K562 (cell line): ENCODE data around the gene CNNM3. TPM values are rescaled to one million over a fixed set of nuclear protein-coding genes. Genes with fewer than 3 reads are reported as not detected.

Experiments
- ARNT ChIP-seq, 2 experiments: fragments of 450-650 bp; IDR thresholded peaks; 2 replicates each; pipeline ENCODE4 v1.6.1; 2016; ENCODE audit warnings: mild to moderate bottlenecking in 1 of 2
- BRF2 ChIP-seq: IDR thresholded peaks from 3 replicates; pipeline ENCODE4 v1.6.1; 2011; ENCODE audit warnings: borderline replicate concordance, mild to moderate bottlenecking; ENCODE audit not compliant: insufficient read length, insufficient read depth
- CCNT2 ChIP-seq: IDR thresholded peaks from 2 replicates; pipeline ENCODE4 v1.6.1; 2011; ENCODE audit warnings: borderline replicate concordance, low read depth, mild to moderate bottlenecking, moderate library complexity, mixed read lengths, low read length; ENCODE audit not compliant: insufficient read length; ENCODE audit errors: extremely low read depth
- CEBPB ChIP-seq: fragments of 450-650 bp; IDR thresholded peaks from 2 replicates; pipeline ENCODE4 v1.6.1; 2016; ENCODE audit warnings: missing genetic modification characterization, missing compliant biosample characterization
- FOXA1 ChIP-seq: fragments of 450-650 bp; IDR thresholded peaks from 2 replicates; pipeline ENCODE4 v1.6.1; 2016; ENCODE audit warnings: mild to moderate bottlenecking, borderline replicate concordance
- GATAD2A ChIP-seq: fragments of 450-650 bp; IDR thresholded peaks from 2 replicates; pipeline ENCODE4 v1.6.1; 2017
- GATAD2B ChIP-seq: fragments of 450-650 bp; IDR thresholded peaks from 2 replicates; pipeline ENCODE4 v1.6.1; 2017; ENCODE audit warnings: mild to moderate bottlenecking, borderline replicate concordance
- HES1 ChIP-seq: fragments of 450-650 bp; IDR thresholded peaks from 2 replicates; pipeline ENCODE4 v1.6.1; 2016; ENCODE audit warnings: low read depth, mild to moderate bottlenecking, moderate library complexity
- L3MBTL2 ChIP-seq: fragments of 450-650 bp; IDR thresholded peaks from 2 replicates; pipeline ENCODE4 v1.6.1; 2016; ENCODE audit warnings: mild to moderate bottlenecking, moderate library complexity
- MBD2 ChIP-seq: sonication (generic); IDR thresholded peaks from 2 replicates; pipeline ENCODE4 v1.6.1; 2016; ENCODE audit warnings: low read depth, borderline replicate concordance
- MTA1 ChIP-seq: fragments of 450-650 bp; IDR thresholded peaks from 2 replicates; pipeline ENCODE4 v1.6.1; 2017; ENCODE audit warnings: borderline replicate concordance
- MTA2 ChIP-seq: fragments of 450-650 bp; IDR thresholded peaks from 2 replicates; pipeline ENCODE4 v1.6.1; 2016; ENCODE audit warnings: low read depth
- SLC30A9 ChIP-seq: fragments of 250-450 bp; sonication (Bioruptor Pico); IDR thresholded peaks from 2 replicates; pipeline ENCODE4 v1.8.0; 2022; ENCODE audit warnings: mild to moderate bottlenecking, moderate library complexity
- SMAD3 ChIP-seq: fragments of 450-650 bp; formaldehyde crosslinking; conservative IDR thresholded peaks from 2 replicates; pipeline ENCODE4 v1.4.0; 2020; ENCODE audit warnings: mild to moderate bottlenecking
- THRB ChIP-seq: fragments of 450-650 bp; formaldehyde crosslinking; conservative IDR thresholded peaks from 2 replicates; pipeline ENCODE4 v1.4.0; 2022; ENCODE audit warnings: mild to moderate bottlenecking, missing genetic modification characterization
- ZNF175 ChIP-seq: fragments of 200-800 bp; sonication (Bioruptor generic); IDR thresholded peaks from 2 replicates; pipeline ENCODE4 v1.6.1; 2016; ENCODE audit warnings: low read depth, mild to moderate bottlenecking, missing genetic modification characterization, missing compliant biosample characterization
- ZNF23 ChIP-seq: fragments of 250-450 bp; sonication (Bioruptor Pico); IDR thresholded peaks from 2 replicates; pipeline ENCODE4 v1.4.0; 2020; ENCODE audit warnings: mild to moderate bottlenecking
- ZNF518B ChIP-seq: fragments of 250-450 bp; sonication (Bioruptor Pico); IDR thresholded peaks from 2 replicates; pipeline ENCODE4 v1.5.0; 2021; ENCODE audit warnings: mild to moderate bottlenecking, moderate library complexity
- polyA plus RNA-seq, 8 experiments: library from polyadenylated mRNA; depleted of rRNA in 4 of 8; stranded (reverse) in 5 of 8; unstranded in 3 of 8; fragments of >200 nt; fragmentation: Nextera tagmentation in 2 of 8; fragmentation: Illumina TruSeq in 1 of 8; extraction: Ambion mirVana in 2 of 8; extraction: Trizol in 1 of 8; gene quantifications; 2 replicates each; pipeline versions ENCODE4 v1.2.1 to v1.2.3, GENCODE V29; 2011 to 2014; ENCODE audit warnings: inconsistent platforms in 1 of 8, missing spikeins in 1 of 8
- total RNA-seq, 7 experiments: library from RNA; depleted of rRNA in 6 of 7; stranded (reverse); fragments of >200 nt in 6 of 7; fragmentation: Illumina TruSeq in 2 of 7; extraction: Trizol in 2 of 7; gene quantifications; 2 replicates each; pipeline versions ENCODE4 v1.2.1 to v1.2.3, GENCODE V29; 2011 to 2021; ENCODE audit warnings: low replicate concordance in 1 of 7

Gene CNNM3
- total and polyA plus RNA-seq, 9 of the 15 experiments (the other 6 are each of a cell fraction or from before 2014, with no cell fraction given), result 1.4 to 16.9 (median 6.5) TPM

GRCh38 chr2:96859099-96859649 lies 43.1 kb downstream of the CNNM3 start (continued):
- TF ChIP-seq MTA1 (no peak), MTA2 (0 out of 2 replicates have a peak, but pooled peaks have one; percentile 15), ZNF23 (CRISPR knock-in tag) (no peak), L3MBTL2 (no peak), ZNF175 (CRISPR knock-in tag) (no peak), CCNT2 (peak; percentile 5), FOXA1 (no peak), GATAD2B (no peak), SLC30A9 (CRISPR knock-in tag) (no peak), THRB (peak; percentile 67; the same call in 1 of the 2 replicates), ARNT (IDR thresholded peaks at IDR 0.05) (no peak), SMAD3 (CRISPR knock-in tag) (no peak), MBD2 (no peak), HES1 (no peak), BRF2 (no peak), ZNF518B (CRISPR knock-in tag) (no peak), CEBPB (tag) (no peak), GATAD2A (0 out of 2 replicates have a peak, but pooled peaks have one; percentile 31)
